ENCODE measurements around the gene WAPL.
"Not testable (repeated sequence)": the region's sequence is repeated elsewhere in the genome, so short reads cannot be mapped to it uniquely, and the experiment has no call there.

GRCh38 chr10:86563338-86563737 is 41.7 kb upstream of the WAPL start:
- TF ChIP-seq, protein P1, sequence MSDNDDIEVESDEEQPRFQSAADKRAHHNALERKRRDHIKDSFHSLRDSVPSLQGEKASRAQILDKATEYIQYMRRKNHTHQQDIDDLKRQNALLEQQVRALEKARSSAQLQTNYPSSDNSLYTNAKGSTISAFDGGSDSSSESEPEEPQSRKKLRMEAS (CRISPR knock-in tag; IDR thresholded peaks at IDR 0.05), result not testable (repeated sequence)
- TF ChIP-seq, protein P2, sequence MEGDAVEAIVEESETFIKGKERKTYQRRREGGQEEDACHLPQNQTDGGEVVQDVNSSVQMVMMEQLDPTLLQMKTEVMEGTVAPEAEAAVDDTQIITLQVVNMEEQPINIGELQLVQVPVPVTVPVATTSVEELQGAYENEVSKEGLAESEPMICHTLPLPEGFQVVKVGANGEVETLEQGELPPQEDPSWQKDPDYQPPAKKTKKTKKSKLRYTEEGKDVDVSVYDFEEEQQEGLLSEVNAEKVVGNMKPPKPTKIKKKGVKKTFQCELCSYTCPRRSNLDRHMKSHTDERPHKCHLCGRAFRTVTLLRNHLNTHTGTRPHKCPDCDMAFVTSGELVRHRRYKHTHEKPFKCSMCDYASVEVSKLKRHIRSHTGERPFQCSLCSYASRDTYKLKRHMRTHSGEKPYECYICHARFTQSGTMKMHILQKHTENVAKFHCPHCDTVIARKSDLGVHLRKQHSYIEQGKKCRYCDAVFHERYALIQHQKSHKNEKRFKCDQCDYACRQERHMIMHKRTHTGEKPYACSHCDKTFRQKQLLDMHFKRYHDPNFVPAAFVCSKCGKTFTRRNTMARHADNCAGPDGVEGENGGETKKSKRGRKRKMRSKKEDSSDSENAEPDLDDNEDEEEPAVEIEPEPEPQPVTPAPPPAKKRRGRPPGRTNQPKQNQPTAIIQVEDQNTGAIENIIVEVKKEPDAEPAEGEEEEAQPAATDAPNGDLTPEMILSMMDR (IDR thresholded peaks at IDR 0.05), result not testable (repeated sequence)
- not testable (repeated sequence) for TF ChIP-seq SOX15 (CRISPR knock-in tag; IDR thresholded peaks at IDR 0.05)

Data from WTC11 (cell line).